GM12873 (cell line): ENCODE results near the gene ZNF536.

ENCODE experiments used
- TF ChIP-seq, protein P1 (sequence below): IDR thresholded peaks from 2 replicates; pipeline ENCODE4 v1.5.1; 2012; ENCODE audit warnings: low read depth, mild to moderate bottlenecking, moderate library complexity, low read length, control low read depth; ENCODE audit not compliant: insufficient read depth; ENCODE audit errors: missing control alignments

The ZNF536 gene

DNA sequence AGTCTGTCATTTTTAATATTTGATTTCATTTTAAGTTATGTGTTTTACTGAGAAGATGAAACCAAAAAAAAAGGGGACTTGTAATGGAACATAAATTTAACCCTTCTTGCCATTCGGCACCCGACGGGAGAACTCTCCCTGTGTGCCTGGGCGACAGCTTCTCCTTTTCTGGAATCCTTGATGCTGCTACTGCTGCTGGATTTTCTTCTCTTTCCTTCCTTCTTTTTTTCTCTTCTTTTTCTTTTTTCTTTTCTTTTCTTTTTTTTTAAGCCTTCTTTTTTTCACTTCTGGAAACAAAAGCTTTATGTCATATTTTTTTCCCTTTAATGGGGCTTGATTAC, 11.1 kb upstream of the ZNF536 start:
- TF ChIP-seq, protein P1, sequence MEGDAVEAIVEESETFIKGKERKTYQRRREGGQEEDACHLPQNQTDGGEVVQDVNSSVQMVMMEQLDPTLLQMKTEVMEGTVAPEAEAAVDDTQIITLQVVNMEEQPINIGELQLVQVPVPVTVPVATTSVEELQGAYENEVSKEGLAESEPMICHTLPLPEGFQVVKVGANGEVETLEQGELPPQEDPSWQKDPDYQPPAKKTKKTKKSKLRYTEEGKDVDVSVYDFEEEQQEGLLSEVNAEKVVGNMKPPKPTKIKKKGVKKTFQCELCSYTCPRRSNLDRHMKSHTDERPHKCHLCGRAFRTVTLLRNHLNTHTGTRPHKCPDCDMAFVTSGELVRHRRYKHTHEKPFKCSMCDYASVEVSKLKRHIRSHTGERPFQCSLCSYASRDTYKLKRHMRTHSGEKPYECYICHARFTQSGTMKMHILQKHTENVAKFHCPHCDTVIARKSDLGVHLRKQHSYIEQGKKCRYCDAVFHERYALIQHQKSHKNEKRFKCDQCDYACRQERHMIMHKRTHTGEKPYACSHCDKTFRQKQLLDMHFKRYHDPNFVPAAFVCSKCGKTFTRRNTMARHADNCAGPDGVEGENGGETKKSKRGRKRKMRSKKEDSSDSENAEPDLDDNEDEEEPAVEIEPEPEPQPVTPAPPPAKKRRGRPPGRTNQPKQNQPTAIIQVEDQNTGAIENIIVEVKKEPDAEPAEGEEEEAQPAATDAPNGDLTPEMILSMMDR = no peak

DNA sequence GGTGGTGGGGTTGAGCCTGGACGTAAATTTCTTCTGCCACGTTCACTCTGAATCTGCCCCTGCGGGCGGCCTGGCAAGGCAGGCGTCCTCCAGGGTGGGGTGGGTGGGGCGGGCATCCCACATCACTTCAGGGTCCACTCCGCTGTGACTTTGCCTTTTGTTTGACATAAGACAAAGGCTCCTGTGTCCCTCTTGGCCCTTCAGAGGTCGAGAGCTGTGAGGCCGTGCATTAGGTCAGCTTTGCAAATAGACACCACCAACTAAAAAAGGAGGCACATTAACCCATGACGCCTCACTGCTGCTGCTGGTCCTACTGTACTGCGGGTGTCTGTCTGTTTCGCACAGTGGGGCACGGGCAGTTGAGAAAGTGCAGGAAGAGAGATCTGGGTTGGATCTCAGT, 10.5 kb upstream of the ZNF536 start:
- TF ChIP-seq, protein P1 = no peak

DNA sequence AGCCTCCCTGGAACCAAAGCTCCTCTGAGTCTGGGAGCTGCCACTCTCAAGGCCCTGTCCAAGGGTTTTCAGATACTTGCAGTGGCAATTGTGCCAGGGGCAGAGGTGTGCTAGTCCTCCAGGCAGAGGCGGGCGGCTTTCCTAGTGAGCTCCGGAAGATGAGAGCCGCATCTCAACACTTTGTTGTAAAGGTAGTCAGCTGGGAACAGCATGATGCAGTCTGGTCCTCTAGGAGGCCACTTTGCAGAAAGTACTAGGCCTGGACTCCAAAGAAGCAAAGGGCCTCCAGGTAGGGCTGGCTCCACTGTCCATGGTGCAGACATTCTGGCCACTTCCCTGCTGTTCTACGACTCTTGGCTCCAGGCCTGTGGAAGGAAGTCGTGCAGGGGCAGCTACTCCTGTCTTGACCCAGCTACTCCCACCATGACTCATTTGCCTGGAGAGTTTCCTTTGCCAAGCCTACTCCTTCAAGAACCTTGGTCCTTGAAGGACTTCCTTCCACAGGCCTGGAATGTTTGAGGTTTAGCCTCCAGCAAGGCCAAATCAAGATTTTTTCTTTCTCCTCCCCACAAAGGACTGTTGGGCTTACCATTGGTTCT, 9.9 kb upstream of the ZNF536 start:
- TF ChIP-seq, protein P1 = no peak

DNA sequence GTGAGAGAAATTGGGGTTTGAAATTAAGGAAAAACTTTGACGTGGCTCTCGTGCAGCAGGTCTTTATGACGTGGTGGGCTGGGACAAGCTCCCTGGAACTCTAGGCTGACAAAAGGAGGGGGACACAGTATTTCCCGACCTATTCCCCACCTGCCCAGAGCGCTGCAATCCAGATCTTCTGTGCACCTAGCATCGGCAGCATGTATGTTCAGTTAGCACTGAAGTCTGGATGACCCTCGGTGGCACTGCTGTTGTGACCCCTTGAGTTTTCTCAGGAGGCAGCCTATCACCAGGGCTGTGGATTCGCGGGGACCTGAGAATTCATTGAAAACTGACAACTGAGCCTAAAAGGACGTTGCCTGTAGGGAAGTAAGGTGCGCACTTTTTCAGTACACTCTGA, 9.1 kb upstream of the ZNF536 start:
- TF ChIP-seq, protein P1 = no peak

DNA sequence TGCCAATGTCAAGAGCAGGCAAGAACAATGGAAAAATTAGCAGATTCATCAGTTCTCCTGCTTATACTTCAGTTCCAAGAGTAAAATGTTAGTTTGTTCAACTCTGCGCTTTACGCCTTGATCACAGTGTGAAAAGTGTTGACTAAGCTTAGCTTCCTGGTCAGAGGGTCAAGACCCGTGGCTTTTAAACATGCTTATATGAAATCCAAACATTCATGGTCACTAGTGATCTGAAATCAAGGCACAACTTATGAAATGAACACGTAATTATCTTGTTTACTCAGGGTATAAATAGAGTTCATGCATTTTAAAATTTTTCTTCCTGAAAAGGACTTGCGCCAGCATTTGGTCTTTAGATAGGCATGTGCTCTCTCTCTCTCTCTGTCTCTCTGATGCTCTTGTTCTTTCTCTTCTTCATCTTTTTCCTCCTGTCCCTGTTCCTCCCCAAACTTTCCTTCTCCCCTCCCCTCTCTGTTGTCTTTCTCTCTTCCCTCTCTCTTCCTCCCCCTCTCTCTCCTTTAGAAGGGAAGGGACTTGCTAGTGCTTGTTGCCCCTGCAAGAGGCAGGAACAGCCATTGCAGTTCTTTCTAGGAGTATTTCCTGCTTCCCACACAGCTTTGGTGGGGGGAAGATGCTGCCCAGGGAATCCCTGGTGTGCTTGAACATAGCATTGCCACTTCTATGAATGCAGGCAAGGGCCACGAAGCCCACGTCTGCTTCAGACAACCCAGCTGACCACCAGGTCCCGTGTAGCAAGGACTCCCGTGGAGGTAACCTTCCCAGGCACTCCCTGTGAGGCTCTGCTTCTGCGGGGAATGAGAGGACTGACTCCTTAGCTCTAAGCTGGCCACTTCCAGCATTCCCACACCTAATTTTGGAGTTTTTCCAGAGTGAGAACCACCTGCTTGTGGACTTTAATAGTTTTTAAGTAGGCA, 7.1 kb upstream of the ZNF536 start:
- TF ChIP-seq, protein P1 = no peak

DNA sequence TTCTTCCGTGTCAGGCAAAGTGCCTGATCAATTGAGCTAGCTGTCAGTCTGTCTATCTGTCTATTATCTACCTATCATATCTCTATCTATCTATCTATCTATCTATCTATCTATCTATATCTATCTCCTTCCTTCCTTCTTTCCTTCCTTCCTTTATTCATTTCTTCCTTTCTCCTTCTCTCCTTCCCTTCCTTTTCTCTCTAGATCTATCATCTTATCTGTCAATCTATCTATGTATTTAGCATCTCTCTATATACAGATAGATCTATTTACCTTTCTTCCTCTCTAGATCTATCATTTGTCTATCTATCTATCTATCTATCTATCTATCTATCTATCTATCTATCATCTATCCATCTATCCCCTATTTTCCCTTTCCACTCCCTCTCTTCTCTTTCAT, 5.9 kb upstream of the ZNF536 start:
- TF ChIP-seq, protein P1 = no peak

DNA sequence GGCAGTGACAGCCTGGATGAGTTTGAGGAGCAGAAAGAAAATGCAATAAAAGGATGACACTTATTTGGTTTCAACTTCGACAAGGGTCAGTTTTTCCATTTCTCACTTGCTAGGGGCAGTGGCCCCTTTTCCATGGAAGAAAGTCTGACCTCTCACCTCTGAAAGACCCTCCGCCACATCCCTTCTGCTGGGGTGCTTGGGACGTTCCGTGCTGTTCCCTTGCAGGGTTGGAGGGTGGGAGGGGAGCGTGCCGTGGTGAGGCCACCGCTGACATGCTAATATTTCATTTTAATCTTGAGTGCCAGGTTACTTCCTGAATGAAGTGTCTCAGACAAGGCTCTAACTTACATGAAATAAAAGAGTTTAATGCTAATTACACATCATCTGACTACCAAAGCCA, 5.2 kb upstream of the ZNF536 start:
- TF ChIP-seq, protein P1 = no peak
